GM19023 (cell line): ENCODE results near the gene ZNF483.
"Not testable (repeated sequence)": the region's sequence is repeated elsewhere in the genome, so short reads cannot be mapped to it uniquely, and the experiment has no call there.

ENCODE experiments used
- ATAC-seq: cut with Tn5 transposase; IDR thresholded peaks from one replicate; pipeline ENCODE4 v1.9.1; 2021; ENCODE audit warnings: mild to moderate bottlenecking, moderate library complexity; ENCODE audit not compliant: unreplicated experiment

ZNF483 gene

DNA sequence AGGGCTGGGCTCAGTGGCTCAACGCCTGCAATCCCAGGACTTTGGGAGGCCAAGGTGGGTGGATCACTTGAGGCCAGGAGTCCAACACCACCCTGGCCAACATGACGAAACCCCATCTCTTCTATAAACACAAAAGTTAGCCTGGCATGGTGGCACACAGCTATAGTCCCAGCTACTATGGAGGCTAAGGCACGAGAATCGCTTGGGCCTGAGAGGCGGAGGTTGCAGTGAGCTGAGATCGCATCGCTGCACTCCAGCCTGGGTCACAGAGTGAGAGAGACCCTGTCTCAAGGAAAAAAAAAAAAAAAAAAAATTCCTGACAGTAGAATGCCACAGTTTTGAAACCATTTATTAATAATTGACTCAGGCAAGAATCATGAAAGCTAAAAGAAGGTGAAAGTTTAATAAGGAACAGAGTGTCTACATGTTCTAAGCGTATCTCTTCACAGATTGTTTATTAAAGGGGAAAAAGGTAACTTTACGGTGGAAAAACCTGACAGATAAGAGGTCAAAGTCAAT, 80.1 kb downstream of the ZNF483 start:
- no peak for ATAC-seq

DNA sequence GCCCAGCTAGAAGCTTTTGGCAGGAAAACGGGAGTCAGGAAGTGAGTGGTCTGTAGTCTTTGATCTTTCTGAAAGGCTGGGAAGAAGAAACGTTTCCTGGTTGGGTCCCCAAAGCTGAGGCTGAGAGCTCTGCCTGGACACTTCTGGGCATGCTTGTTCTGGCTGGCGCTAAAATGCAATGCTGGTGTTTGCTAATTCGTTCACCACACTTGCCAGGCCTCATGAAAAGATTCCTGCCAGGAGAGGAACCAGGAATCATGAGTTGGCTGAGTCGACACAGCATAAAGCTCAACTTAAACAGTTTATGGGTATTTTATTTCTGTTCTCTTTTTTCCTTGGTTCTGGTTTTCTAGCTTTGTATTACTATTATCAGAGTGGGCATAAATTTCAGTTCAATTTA, 85.2 kb downstream of the ZNF483 start:
- no peak for ATAC-seq

DNA sequence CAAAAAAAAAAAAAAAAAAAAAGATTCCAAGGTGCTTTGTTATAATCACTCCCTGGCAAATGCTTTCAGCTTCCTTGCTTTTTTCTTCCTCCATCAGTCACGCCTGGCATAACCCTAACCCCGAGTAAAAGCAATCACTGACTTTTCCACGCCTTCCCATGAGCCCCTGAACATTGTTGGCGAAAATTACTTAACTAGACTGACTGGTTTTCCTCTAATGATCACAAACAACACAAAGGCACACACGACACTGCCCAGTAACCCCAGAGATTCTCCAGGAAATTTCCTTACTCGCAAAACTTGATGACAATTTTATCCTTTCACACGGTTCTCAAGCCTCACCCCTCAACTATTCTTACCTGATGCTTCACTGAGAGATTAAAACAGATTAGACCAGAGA, 85.9 kb downstream of the ZNF483 start:
- no peak for ATAC-seq

DNA sequence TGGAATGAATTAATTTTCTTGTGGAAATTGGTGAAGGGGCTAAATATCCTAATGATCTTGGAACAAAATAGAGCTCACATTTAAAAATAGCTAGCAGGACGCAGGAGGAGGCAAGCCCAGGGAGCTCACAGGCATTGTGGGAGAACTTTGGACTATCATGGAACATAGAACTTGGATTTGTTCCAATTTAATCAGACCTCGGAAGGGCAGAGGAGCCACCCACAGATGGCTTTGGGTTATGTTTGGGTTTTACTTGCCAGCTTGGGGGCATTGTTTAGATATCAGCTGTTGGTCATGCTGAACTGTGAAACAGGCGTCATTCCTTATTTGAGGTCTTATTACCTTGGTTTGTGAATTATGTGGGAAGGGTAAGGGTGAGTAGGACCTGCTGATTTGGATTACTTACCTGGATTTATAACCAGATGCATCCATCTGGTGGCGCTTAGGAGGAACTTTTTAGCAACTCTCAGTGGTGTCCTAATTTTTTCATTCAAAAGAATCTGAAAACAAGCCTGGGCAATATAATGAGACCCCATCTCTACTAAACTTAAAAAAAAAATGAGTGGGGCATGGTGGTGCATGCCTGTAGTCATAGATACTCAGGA, 88.6 kb downstream of the ZNF483 start:
- no peak for ATAC-seq

DNA sequence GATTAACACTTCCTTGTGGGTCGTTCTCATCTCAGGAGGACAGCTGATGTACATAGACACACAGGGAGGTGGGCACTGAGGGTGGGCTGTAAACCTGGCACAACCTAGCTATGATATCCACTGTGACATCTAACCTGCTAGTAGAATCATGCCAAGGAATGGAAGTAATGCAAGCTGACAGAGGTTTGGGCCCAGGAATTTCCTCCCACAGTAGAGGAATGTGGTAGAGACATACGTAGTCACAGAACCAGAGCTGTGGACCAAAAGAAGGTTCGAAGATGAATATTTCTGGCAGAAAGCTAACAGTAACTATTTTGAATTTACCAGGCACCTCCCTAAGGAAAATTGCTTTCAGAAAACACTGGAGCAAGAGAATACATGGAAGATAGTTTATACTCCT, 90.9 kb downstream of the ZNF483 start:
- ATAC-seq: no peak

DNA sequence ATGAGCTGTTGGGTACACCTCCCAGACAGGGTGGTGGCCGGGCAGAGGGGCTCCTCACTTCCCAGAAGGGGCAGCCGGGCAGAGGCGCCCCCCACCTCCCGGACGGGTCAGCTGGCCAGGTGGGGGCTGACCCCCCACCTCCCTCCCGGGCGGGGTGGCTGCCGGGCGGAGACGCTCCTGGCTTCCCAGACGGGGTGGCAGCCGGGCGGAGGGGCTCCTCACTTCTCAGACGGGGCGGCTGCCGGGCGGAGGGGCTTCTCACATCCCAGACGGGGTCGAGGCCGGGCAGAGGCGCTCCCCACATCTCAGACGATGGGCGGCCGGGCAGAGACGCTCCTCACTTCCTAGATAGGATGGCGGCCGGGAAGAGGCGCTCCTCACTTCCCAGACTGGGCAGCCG, 92.4 kb downstream of the ZNF483 start:
- not testable (repeated sequence) for ATAC-seq

DNA sequence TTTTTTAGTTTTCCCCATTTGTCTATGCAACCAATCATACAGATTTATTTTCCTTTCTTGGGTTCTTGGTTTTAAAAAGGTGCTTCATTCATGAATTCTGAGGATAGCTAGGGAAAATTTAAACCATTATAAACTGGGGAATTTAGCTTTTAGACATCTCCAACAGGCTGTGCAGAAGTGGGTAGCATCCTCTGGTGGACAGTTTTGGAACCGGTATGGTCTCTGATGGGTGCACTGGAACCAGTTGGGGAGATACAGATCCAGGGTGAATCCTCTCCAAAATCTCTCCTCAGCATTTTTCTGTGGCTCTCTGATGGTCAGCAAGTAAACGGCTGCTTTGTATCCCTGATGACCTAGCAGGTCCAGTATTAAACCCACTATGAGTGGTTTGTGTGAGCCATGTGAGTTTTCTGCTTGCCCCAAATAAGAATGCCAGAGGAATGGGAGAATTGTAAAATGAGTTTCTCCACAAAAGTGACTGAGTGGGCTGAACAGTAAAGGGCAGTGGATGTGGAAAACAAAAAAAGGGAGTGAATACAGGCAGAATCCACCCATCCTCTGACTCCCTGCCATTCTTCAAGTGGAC, 97.0 kb downstream of the ZNF483 start:
- ATAC-seq: no peak

DNA sequence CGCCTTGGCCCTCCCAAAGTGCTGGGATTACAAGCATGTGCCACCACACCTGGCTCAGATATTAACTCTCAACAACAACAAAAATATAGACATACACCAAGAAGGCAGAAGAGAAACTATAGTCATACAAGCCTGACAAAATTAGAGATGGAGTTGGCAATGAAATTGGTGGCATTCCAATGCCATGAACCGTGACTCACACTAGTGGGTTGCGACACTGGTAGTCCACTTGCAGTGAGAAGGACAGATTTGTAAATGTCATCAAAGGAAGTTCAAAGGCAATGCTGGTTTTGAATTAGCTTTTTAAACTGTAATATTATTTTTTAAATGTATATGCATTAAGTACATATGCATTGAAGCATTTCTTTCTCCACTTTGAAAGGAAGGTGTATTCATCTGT, 97.6 kb downstream of the ZNF483 start:
- no peak for ATAC-seq
